Posterior cingulate gyrus (tissue), 11 donors: ENCODE results near the gene PTPRG.

Experiments used
- DNase-seq, 10 donors: peaks; one replicate each; pipeline versions ENCODE4 v3.0.0 to v3.0.0-alpha.2; 2020 to 2021; ENCODE audit warnings: mixed read lengths in 3 of 10
- intact Hi-C: fragments of 100-400 bp; cut with DNase I; formaldehyde crosslinking; loops from one replicate; pipeline ENCODE4 v1.15.1; 2023

PTPRG gene

DNA sequence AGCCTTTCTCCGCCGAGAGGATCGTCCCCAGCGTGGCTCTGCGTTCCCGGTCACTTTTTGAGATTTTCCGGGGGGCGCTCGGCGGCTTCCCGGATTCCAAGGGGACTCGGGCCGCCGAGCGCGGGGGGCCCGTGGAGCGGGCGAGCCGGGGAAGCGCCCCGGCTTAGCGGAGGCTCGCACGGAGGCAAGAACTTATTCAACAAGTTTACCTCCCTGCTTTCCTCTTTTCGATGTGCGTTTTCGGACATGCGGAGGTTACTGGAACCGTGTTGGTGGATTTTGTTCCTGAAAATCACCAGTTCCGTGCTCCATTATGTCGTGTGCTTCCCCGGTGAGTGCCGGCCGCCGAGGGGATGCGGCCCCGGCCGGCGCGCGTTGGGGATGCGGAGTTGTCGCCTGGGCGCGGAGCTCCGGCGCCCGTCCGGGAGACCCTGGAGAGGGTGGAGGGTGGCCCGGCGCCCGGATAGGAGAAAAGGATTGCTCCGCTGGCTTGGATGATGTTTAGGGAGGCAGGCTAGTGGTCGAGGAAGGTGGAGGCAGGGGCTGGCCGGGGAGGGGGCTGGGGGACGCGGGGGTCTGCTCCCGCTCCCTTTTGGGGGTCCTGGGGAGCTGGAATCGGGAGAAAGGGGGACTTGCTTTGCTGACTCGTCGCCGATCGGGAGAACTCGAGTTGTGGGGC is 810 bp downstream of the PTPRG start:
- DNase-seq: peak in 6 of 10 donors; percentile 7 to 84 (median 16)
- intact Hi-C loops: loop anchor here (10.0 kb wide), 1 partner anchor 293 kb away; no protein-coding TSS in a partner anchor

DNA sequence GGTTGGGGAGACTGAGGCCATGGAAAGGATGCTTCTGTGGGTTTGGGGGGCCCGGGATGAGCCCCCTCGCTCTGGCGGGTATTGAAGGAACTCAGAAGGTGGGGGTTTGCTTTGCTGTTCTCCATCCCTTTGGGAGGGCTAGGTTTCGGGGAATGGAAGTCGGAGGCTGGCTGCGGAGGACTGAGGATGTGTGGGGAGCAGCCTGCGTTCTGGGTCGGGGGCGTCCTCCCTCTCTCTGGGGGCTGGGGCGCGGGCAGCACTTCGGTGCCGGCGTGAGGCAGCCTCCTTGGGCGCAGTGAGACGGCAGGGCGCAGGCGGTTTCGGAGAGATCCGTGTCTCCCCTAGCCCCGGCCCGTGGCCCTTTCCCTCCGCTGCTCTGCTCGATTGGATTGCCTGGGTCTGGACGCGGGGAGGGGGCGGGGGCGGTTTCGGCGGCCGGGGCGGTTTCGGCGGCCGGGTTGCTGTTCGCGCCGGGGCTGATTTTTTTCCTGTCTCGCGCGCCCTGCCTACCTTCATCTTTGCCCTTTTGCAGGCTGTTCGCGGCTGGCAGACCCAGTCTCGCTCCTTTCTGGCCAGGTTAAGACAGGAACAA is 1.4 kb downstream of the PTPRG start:
- intact Hi-C loops: loop anchor here (10.0 kb wide), 1 partner anchor 292 kb away; no protein-coding TSS in a partner anchor
- DNase-seq: peak in 8 of 10 donors; percentile 16 to 84 (median 36)

DNA sequence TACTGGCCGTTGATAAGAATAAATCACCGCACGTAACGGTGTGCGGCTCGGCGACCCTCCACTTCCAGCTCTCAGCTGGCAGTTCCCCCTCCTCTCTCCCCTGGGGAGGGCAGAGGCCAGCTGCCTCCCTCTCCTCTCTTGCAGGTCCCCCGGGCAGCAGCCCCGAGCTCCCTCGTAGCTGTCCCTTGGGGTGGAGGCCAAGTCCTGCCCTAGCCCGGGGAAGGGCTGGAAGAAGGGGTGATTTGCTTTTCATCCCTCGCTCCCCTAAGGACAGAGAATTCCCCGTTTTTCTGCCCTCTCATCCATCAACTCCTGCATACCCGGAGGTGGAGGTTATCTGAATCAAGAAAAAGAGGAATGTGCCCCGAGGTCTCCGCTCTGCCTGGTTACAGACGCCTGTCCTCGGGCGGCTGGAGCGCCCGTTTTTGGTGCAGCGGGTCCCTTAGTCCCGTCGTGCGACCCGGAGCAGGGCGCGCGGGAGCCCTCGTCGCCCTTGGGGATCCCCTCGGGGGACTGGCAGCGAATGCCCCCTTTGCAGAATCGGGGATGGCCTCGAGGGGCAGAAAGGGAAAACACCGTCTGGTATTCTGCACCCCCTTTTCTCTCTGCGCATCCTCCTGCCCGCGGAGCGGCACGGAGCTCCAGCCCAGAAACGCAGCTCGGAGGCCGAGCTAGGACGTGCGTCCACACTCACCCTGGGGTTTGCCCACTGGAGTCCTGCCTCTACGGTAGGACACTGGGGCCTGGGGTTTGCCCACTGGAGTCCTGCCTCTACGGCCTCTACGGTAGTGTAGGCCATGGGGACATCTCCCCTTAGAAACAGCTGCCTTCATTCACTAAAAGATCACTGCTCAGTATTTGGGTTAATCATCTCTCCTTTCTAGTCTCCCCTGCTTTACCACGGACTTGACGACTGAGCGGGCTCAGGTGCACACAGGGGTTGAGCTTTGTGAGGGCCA is 2.2 kb downstream of the PTPRG start:
- DNase-seq: peak in 5 of 10 donors; percentile 8 to 83 (median 10)
- intact Hi-C loops: loop anchor here (2.0 to 10.0 kb wide), 2 partner anchors 291 to 625 kb away; no protein-coding TSS in a partner anchor

DNA sequence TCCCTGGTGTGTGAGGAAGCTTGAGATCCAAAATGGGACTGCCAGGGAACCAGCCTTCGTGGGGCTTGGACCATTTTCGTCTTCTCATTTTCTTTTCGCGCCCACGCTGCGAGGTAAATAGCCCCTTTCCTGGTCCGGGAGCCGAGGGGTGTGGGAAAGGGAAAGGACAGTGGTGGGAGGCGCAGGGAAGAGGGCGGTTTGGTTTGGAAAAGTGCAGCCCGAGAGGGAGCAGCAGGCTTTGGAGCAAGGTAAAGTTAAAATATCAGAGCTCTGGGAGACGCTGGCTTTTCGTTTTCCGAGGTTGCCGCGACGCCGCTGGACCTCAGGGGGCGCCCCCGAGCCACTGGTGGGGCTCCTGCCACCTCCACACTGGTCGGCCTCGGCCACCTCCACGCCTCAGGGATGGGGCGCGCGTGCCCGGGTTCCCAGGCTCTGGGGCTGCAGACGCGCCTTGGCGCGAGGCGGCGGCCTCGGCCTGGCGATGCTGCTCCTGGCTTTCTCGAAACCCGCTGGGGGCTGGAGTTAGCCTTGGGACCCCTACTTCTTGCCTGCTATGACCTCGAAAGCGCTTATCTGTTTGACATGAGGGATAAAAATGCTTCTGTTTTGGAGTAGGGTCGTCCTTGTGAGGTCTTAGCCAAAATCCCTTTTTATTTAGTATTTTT is 3.2 kb downstream of the PTPRG start:
- intact Hi-C loops: loop anchor here (2.0 to 10.0 kb wide), 2 partner anchors 290 to 624 kb away; no protein-coding TSS in a partner anchor
- DNase-seq: peak; percentile 59 to 97 (median 86)

DNA sequence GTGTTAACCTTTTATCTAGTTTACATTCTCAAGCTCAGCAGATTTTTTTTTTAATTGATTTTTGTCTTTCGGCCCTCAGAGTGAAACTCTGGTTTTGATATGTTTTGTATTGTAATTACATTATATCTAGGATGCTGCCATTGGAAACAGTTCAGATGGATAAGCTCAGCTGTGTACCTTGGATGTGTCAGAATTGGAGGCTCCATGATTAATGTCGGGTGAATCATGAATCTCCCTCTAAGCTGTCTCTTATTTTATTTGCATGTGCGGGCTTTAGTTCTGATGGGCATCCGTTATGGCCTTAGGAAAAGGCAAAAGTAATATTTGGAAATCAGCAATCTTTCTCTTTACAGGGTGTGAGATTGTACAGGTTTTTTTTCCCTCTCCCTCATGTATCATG is 4.2 kb downstream of the PTPRG start:
- no peak for DNase-seq
- intact Hi-C loops: loop anchor here (2.0 to 10.0 kb wide), 2 partner anchors 289 to 623 kb away; no protein-coding TSS in a partner anchor

DNA sequence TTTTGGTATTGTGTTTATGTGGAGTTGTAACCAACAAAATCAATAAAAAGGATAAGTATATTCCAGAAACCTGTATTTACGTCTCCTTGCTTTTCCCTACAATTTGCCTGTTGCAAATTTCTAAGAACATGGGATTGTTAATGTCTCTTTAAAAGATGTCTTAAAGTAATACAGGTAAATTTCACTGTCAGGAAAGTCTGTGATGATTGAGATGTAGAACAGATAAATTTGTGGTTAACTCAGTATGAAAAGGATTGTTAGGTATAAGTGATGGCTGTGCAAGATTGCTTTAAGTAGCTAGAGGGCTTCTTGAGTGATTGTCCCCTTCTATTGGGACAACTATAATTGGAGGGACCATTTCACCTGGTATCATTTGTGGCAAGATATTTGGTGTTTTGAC is 6.8 kb downstream of the PTPRG start:
- intact Hi-C loops: loop anchor here (10.0 kb wide), 1 partner anchor 287 kb away; no protein-coding TSS in a partner anchor
- DNase-seq: no peak

DNA sequence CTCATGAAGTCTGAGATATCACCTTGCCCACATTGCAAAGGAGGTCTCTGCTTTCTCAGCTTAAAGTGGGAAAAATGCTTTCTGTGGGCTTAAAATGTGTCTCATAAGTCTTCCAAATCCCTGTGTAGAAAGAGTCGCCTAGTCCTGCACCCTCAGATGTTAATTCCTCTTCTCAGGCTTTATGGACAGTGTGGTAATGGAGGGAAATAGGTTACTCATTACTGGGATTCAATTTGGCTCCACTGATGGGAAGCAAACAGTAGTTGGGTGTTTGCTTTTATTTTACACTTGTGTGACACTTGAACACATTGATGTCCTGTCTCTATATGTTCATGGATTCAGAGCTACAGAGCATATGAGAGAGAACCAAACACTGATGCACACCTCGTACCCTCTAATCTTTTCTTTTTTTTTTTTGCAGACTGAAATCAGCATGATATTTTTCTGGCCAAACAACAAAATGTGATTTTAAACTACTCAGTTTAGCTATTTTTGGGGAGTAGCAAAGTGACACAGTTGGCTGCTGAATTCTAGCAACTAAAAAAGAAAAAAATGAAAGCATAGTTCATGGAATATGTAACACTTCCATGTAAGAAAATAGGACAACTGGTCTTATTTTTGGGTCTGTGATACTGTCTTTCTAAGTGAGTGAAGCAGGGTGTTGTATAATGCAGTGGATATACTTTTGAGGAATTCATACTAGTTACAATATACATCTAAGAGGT is 8.6 kb downstream of the PTPRG start:
- intact Hi-C loops: loop anchor here (10.0 kb wide), 1 partner anchor 285 kb away; no protein-coding TSS in a partner anchor
- DNase-seq: no peak

DNA sequence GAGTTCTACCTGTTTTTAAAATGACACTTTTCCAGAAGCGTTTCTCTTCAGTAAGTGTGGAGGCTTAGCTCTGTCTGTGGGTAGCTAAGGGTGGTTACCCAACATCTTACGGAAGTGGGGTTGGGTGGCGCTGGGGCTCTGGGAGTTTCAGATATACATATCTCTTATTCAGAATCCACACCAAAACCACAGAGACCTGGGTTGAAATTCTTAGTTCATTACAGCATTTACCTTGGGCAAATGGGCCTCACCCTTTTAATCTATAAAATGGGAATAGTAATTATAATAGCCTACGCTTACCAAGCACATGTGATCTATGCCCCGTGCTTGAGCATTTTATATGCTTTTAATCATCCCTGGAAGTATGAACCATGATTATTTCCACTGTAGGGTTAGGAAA is 9.4 kb downstream of the PTPRG start:
- no peak for DNase-seq
- intact Hi-C loops: no loop called here

DNA sequence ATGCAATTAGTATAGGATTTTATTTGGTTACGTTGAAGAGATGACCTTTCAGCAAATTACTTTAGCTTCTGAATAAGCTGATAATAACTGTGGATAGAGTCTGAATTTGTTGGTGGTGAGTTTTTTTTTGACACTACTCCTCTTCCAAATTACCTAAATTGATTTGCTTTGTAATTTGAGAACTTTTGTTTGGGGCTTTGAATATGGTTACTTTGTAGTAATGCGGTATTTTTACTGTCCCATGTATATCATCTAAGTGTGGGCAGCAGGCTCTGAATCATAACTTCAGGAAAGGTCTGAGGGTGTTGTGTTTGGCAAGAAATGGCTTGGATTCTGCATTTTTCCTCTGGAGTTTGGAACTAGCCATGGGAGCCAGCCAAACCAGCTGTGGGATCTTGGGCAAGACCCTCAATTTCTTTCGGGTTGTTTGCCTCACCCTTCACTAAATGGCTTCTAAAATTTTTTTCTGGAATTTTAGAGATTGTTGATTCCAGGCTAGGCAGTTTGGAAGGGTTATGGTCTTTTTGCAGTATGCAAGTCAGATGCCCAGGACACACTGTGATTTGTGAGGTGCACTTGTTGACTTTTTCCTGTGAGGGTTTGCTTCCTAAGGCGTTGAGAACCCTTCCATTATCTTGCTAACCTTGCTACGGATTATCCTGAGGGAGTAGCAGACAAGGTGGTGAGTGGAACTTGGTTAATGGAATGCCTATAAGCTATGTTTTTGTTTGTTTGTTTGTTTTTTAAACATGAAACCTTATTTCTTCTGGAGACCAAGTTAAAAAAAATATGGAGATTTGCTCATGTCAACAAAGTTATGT is 10.4 kb downstream of the PTPRG start:
- no peak for DNase-seq

DNA sequence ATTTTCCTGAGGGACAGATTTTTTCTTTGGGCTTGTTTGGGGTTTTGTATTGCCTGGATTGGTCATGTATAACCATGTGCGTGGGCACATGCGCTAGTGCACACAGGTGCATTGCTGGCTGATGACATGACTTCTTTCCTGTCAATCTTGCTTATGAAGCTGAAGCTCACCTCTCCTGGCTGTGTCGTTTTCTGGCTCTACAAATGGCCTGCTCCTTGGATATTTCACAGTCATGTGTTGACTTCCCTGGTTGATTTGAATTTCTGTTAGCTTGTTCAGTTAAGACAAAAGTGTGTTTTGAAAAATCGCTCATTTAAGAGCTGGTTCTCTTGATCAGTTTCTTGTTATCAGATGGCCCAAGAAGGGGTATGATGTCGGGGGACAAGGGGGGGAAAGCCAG is 11.5 kb downstream of the PTPRG start:
- intact Hi-C loops: no loop called here
- no peak for DNase-seq

More for the DNA sequence above, 10.4 kb downstream of the PTPRG start:
- intact Hi-C loops: no loop called here

DNA sequence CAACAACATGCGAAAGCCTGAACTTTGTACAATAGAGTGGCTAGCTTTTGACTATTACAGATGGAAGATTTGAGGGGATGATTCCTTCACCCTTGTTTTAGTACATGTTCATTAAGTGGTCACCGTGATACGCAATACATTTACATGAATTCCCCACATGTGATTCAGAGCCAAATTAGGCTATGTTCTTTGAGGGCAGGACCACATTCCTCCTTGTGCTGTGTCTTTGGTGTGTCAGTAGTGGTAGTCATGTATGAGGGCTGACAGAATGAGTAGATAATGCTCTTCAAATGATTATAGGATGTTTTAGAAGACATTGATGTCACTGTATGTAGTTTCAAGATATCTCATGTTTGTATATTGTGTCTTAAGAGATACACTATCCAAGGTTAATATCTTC is 12.1 kb downstream of the PTPRG start:
- DNase-seq: no peak
- intact Hi-C loops: no loop called here

DNA sequence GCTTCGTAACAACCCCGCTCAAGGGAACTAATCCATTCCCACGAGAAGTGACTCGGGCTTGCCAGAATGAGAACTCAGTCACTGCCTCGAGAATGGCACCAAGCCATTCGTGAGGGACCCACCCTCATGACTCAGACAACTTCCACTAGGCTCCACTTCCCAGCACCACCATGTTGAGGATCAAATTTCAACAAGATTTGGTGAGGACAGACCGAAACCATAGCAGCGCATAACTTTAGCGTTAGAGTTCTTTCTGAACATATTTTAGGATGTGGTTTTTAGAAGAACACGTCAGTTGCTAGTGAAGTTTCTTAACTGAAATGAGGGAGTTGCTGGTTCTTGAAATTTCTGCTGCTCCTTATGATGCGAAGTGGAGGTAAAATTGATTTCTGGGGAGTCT is 13.5 kb downstream of the PTPRG start:
- intact Hi-C loops: no loop called here
- DNase-seq: no peak

DNA sequence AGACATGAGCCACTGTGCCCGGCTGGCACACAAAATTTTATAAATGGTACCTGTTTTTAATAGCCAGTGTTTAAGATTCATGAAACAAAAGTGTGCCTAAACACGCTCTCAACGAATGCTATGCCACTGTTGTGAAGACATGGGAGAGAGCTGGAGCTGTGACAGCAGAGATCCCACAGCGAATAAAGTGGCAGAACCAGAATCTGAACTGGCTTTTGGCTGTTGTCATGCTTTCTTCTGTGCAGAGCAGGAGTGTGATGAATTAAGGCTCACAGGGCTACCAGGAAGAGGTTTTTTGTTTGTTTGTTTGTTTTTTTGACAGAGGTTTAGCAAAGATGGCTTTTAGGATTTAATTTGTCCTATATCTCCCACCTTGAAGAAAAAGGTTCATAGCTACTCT is 14.5 kb downstream of the PTPRG start:
- intact Hi-C loops: no loop called here
- DNase-seq: no peak

DNA sequence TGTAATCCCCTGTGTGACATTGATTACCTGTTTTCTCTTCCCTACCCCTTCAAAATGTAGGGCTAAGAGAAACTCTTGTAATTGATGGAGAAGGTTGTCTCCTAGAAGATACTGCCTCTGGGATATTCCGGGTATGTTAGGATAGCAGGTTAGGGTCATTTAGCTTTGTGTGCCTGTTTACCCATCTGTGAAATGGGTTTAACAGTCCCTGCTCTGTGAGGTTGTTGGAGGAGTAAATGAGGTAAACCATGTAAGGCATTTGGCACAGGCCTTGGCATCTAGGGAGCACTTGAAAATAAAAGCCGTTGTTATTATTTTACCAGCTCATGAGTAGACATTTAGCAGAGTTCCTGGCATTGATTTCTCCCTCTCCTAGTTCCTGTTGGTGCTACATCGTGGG is 16.4 kb downstream of the PTPRG start:
- intact Hi-C loops: no loop called here

DNA sequence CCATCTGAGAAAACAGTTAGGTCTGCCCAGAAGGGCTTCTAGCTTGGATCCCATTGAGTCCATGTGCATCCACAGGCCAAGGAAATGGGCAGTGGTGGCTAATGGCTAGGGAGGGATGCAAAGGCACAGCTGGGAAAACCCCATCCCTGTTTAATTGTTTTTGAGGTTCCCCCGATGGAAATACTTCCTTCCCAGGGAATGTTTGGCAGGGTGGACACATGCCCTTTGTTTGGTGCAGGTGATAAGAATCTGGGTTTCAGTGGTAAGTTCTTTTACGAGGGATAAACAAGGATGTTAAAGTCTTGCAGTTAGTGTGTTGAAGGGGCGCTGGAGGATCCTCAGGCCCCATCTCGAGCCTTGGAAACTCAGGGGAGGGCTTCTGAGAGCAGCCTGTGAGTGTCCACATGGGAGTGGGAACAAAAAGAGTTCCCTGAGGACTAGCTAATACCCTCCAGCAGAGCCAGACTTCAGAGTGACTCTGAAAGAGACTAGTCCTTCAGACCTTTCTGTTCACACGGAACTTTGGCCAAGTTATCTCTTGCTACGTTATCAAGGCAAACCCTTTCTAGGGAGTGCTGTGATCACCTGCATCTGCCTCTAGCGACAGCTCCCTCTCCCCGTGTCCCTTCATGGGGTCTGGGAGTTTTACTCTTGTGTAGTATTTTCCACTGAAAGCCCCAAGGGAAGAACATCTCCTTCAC is 17.4 kb downstream of the PTPRG start:
- DNase-seq: no peak
- intact Hi-C loops: no loop called here

More for the DNA sequence above, 16.4 kb downstream of the PTPRG start:
- no peak for DNase-seq

DNA sequence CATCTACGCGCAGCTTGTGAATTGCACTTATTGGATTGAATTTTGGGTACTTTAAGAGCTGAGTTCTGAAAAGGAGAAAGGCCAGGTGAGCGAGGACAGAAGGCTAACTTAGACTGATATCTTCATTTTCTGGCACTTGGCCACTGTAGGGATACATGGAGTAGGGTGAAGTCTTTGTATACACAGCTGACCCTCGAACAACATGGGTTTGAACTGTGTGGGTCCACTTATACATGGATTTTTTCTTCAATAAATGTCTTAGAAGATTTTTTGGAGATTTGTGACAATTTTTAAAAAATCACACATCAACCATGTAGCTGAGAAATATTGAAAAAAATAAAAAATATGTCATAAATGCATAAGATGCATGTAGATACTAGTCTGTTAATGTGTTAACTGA is 18.3 kb downstream of the PTPRG start:
- intact Hi-C loops: no loop called here
- no peak for DNase-seq

DNA sequence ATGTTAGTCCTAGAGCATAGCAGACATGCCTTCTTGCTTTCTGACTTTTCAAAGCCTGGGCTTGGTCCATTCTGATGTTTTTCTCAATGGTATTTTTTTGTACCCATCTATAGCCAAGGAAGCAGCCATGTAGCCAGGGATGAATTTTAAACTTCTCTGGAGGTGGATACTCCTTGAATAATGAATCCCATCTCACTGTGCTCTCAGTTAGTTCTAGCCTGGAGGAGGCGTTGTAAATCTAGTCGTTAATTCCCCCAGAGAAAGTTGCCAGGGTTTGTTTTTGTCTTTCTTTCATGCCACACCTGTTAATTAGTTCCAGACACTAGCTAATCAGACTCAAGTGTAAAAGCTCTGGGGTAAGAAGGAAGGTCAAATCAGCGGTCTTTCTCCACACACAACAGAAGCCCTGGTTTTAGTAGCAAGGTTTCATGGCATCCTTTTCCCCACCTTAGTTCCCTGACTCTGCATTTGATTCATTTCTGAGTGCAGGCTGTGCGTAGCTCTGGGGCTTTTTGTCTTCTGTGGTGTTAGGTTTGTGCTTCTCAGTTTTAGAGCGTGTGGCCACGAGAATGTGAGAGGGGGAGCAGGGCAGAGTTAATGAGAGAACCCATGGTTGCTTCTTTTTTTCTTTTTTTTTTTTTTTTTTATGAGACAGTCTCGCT is 19.7 kb downstream of the PTPRG start:
- DNase-seq: no peak
- intact Hi-C loops: no loop called here

DNA sequence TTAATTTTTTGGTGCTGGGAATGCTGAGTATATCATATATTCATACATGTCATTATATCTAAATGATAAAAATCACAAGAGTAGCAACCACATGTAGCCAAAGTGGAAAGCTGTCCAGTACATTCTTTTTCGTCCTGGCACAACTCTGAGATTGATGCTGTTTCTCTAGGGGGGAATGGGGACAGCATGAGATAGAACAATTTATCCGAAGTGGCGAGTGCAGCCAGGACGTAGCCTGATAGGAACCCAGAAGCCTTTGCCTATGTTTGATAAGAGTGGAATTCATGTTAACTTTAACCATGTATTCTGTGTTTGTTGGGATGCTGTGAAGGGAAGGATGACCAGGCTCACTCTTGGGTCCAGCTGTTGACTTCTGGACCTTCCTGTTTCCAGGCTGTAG is 20.9 kb downstream of the PTPRG start:
- intact Hi-C loops: no loop called here
- no peak for DNase-seq
